ENCODE measurements around the gene HAND1. TPM values are rescaled to one million over a fixed set of nuclear protein-coding genes. Genes with fewer than 3 reads are reported as not detected.

The HAND1 gene
- total RNA-seq, 2 experiments from 2014 or later = not detected

- peaks cover 52% of the 10 kb centered on the region for H3K4me1 Mint-ChIP-seq (ENCODE audit: low read depth)
- no peaks in the 10 kb centered on the region for H3K9me3 Mint-ChIP-seq
- ATAC-seq (no peak), DNase-seq (no peak)
- intact Hi-C loops (cut with micrococcal nuclease) = no loop called here
- no peaks in the 10 kb centered on the region for H3K36me3 Mint-ChIP-seq (ENCODE audit: low read depth)
- peak overlapping the region; percentile 1 for H3K4me3 Mint-ChIP-seq
- peaks cover 88% of the 10 kb centered on the region for H3K27me3 Mint-ChIP-seq
- CTCF ChIA-PET = interaction anchor here (1.2 to 1.8 kb wide), 3 partner anchors 9 to 11 kb away, joined by 4 to 6 read pairs (median 5); no protein-coding TSS in a partner anchor
- no peak for TF ChIP-seq CTCF (IDR thresholded peaks at IDR 0.05)
- no peak overlapping the region for H3K27ac Mint-ChIP-seq
- POLR2A ChIA-PET = interaction anchor here (0.8 kb wide), 1 partner anchor 9 kb away, joined by 3 read pairs; no protein-coding TSS in a partner anchor
Measured at GRCh38 chr5:154477382-154478223, 424 bp downstream of the HAND1 start.

- Mint-ChIP-seq H3K4me3 (peak overlapping the region; percentile 34), H3K27ac (no peak overlapping the region), H3K36me3 (ENCODE audit: low read depth) (no peaks in the 10 kb centered on the region), H3K27me3 (peaks cover 85% of the 10 kb centered on the region), H3K4me1 (ENCODE audit: low read depth) (peaks cover 52% of the 10 kb centered on the region), H3K9me3 (no peaks in the 10 kb centered on the region)
- TF ChIP-seq CTCF (IDR thresholded peaks at IDR 0.05) = no peak
- ChIA-PET POLR2A (interaction anchor here (0.8 to 1.4 kb wide), 2 partner anchors 10 to 11 kb away, joined by 3 to 4 read pairs; no protein-coding TSS in a partner anchor), CTCF (interaction anchor here (1.2 to 1.6 kb wide), 2 partner anchors 8 to 10 kb away, joined by 5 to 6 read pairs; no protein-coding TSS in a partner anchor)
- no peak for ATAC-seq
- DNase-seq = no peak
- intact Hi-C loops (cut with micrococcal nuclease) = no loop called here
Measured at GRCh38 chr5:154476354-154477205, 1.4 kb downstream of the HAND1 start.

GRCh38 chr5:154475591-154476353 is 2.3 kb downstream of the HAND1 start:
- intact Hi-C loops (cut with micrococcal nuclease) = no loop called here
- H3K36me3 Mint-ChIP-seq (ENCODE audit: low read depth) = no peaks in the 10 kb centered on the region
- TF ChIP-seq CTCF (IDR thresholded peaks at IDR 0.05) = no peak
- no peak overlapping the region for H3K27ac Mint-ChIP-seq
- ChIA-PET POLR2A (interaction anchor here (1.4 kb wide), 1 partner anchor 9 kb away, joined by 4 read pairs; no protein-coding TSS in a partner anchor), CTCF (interaction anchor here (1.2 to 3.8 kb wide), 4 partner anchors 8 to 9 kb away, joined by 4 to 15 read pairs (median 6); no protein-coding TSS in a partner anchor)
- no peaks in the 10 kb centered on the region for H3K9me3 Mint-ChIP-seq
- peak overlapping the region; percentile 20 for H3K4me3 Mint-ChIP-seq
- DNase-seq (no peak), ATAC-seq (no peak)
- peaks cover 56% of the 10 kb centered on the region for H3K4me1 Mint-ChIP-seq (ENCODE audit: low read depth)
- peaks cover 85% of the 10 kb centered on the region for H3K27me3 Mint-ChIP-seq

GRCh38 chr5:154474396-154475334 is 3.4 kb downstream of the HAND1 start:
- Mint-ChIP-seq H3K4me3 (no peak overlapping the region), H3K4me1 (ENCODE audit: low read depth) (peaks cover 51% of the 10 kb centered on the region), H3K27me3 (peaks cover 85% of the 10 kb centered on the region), H3K9me3 (no peaks in the 10 kb centered on the region), H3K36me3 (ENCODE audit: low read depth) (no peaks in the 10 kb centered on the region), H3K27ac (no peak overlapping the region)
- ATAC-seq (peak; percentile 15), DNase-seq (no peak)
- ChIA-PET CTCF (interaction anchor here (1.1 to 3.8 kb wide), 3 partner anchors 8 to 168 kb away, joined by 3 to 15 read pairs (median 4); no protein-coding TSS in a partner anchor), POLR2A (interaction anchor here (0.9 kb wide), 1 partner anchor 10 kb away, joined by 3 read pairs; no protein-coding TSS in a partner anchor)
- intact Hi-C loops (cut with micrococcal nuclease) = no loop called here
- TF ChIP-seq CTCF (IDR thresholded peaks at IDR 0.05) = no peak
